ENCODE measurements around the gene NNAT. TPM values are rescaled to one million over a fixed set of nuclear protein-coding genes. Genes with fewer than 3 reads are reported as not detected.

NNAT gene
- total RNA-seq, 1 donor from 2014 or later = 19.3 TPM

DNA sequence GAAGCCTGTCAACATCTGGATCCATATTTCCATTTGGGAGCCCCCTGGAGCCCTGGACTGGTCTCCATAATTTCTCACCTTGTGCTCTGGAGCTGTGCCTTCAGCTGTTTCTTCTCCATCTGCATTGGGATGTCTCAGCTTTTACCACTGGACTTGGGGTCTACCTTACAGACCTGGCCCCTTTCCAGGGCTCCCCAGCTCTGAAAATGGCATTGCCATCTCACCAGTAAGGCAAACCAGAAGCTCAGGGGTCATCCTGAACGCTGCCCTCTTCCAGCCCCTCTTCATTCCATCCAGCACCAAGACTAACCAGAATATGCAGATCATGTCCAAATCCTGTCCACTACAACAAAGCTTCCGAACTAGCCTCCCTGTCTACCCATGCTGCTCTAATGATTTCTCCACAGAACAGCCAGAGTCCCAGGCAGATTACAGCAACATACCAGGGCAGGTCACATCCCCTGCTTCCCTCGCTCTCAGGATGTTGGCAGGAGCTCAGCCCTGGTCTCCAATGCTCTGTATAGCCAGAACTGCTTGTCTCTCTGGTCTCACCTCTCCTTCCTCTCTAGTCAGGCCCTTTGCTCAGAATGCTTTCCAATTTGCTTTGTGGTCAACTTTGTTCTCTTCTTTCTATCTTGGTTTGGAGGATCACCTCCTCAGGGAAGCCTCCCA, 17.7 kb upstream of the NNAT start:
- no peaks in the 10 kb centered on the region for H3K27me3 Mint-ChIP-seq (ENCODE audit: low read depth)

DNA sequence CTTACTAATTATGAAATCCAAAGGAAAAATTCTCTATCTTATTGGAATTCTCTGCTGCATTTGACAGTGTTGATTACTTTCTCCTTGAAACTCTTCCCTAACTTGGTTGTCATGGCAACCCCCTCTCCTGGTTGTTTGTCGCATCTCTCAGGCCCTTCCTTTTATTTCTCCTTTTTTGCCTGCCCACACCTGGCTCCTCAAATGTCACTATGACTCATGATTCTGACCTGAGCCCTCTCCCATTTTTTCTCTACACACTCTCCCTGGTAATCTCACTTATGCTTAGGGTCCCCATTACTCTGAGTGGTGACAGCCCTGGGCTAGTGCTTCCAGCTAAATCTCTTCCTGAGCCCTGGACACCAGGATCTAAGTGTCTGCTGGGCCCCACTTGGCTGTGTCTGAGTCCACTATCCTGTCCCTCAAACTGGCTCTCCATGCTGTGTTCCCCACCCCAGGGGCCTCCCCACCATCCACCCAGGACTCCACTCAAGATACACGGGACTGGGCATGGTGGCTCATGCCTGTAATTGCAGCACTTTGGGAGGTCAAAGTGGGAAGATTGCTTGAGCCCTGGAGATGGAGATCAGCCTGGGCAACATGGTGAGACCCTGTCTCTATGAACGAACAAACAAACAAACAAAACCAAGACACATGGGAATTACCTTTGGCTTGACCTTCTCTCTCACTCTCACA, 16.5 kb upstream of the NNAT start:
- Mint-ChIP-seq H3K27ac (no peak overlapping the region), H3K27me3 (ENCODE audit: low read depth) (no peaks in the 10 kb centered on the region), H3K4me3 (no peak overlapping the region), H3K36me3 (no peaks in the 10 kb centered on the region), H3K4me1 (peaks cover 2% of the 10 kb centered on the region), H3K9me3 (no peaks in the 10 kb centered on the region)
- DNase-seq (ENCODE audit: low spot score in 2 of 2, unreplicated experiment in 2 of 2) = no peak
- no peak for TF ChIP-seq CTCF (IDR thresholded peaks at IDR 0.05; ENCODE audit: unreplicated experiment)

More for the DNA sequence above, 17.7 kb upstream of the NNAT start:
- Mint-ChIP-seq H3K36me3 (no peaks in the 10 kb centered on the region), H3K27ac (no peak overlapping the region), H3K4me1 (peaks cover 2% of the 10 kb centered on the region), H3K9me3 (no peaks in the 10 kb centered on the region), H3K4me3 (no peak overlapping the region)
- TF ChIP-seq CTCF (IDR thresholded peaks at IDR 0.05; ENCODE audit: unreplicated experiment) = no peak
- DNase-seq (ENCODE audit: low spot score in 2 of 2, unreplicated experiment in 2 of 2) = no peak

- Mint-ChIP-seq H3K4me3 (no peak overlapping the region), H3K36me3 (no peaks in the 10 kb centered on the region), H3K27me3 (ENCODE audit: low read depth) (no peaks in the 10 kb centered on the region), H3K4me1 (peaks cover 2% of the 10 kb centered on the region), H3K27ac (no peak overlapping the region), H3K9me3 (no peaks in the 10 kb centered on the region)
- TF ChIP-seq CTCF (IDR thresholded peaks at IDR 0.05; ENCODE audit: unreplicated experiment) = no peak
- no peak for DNase-seq (ENCODE audit: low spot score in 2 of 2, unreplicated experiment in 2 of 2)
These were observed 15.5 kb upstream of the NNAT start for GRCh38 chr20:37505263-37506151.

- DNase-seq (ENCODE audit: low spot score in 2 of 2, unreplicated experiment in 2 of 2) = no peak
- Mint-ChIP-seq H3K4me1 (peaks cover 2% of the 10 kb centered on the region), H3K4me3 (no peak overlapping the region), H3K9me3 (no peaks in the 10 kb centered on the region), H3K27me3 (ENCODE audit: low read depth) (no peaks in the 10 kb centered on the region), H3K27ac (no peak overlapping the region), H3K36me3 (peaks cover 3% of the 10 kb centered on the region)
- no peak for TF ChIP-seq CTCF (IDR thresholded peaks at IDR 0.05; ENCODE audit: unreplicated experiment)
These were observed 14.8 kb upstream of the NNAT start for GRCh38 chr20:37506152-37506725.

DNA sequence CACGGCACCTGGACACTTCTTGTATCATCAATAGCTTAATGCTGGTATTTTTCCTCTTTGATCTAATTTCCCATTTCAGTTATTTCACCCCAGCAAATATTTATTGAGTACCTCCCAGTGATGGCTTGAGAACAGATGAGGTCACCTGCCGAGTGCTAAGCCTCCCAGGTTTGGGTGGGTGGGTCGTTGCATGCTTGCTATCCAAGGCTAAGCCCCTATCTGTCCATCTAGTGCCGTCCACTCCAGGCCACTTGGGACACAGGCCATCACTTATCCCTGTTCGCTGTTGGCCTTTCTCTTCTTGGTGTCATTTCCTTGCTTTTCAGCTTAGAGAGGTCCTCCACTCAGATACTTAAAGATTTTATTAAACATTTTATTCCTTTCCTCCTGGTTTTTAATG, 10.8 kb upstream of the NNAT start:
- Mint-ChIP-seq H3K4me3 (no peak overlapping the region), H3K36me3 (peaks cover 10% of the 10 kb centered on the region), H3K4me1 (peaks cover 2% of the 10 kb centered on the region), H3K27me3 (ENCODE audit: low read depth) (no peaks in the 10 kb centered on the region), H3K27ac (no peak overlapping the region), H3K9me3 (no peaks in the 10 kb centered on the region)
- TF ChIP-seq CTCF (IDR thresholded peaks at IDR 0.05; ENCODE audit: unreplicated experiment) = no peak
- DNase-seq (ENCODE audit: low spot score in 2 of 2, unreplicated experiment in 2 of 2) = no peak
